ENCODE measurements around the gene TPGS1. TPM values are rescaled to one million over a fixed set of nuclear protein-coding genes. Genes with fewer than 3 reads are reported as not detected.

Gene TPGS1
- total and polyA plus RNA-seq, 2 donors (not counting 3 experiments of a cell fraction or from before 2014, with no cell fraction given): 20.9 to 24.7 TPM

DNA sequence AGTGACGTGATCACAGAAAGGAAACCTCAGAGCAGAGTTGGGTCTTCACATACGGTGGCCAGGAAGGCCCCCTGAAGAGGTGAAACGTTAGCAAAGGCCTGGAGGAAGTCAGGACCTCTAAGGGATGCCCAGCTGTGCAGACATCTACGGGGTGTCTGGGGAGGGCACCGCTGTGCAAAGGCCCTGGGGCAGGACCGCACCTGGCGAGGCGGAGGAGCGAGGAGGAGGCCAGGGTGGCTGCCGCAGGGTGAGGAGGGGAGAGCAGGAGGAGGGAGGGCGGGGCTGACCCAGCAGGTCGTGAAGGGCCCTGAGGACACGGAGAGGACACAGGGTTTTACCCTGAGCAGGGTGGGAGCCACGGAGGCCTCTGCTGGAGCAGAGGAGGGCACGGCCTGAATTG lies 22.8 kb upstream of the TPGS1 start:
- dilution Hi-C loops (cut with MboI; ENCODE audit: extremely low pct_ligation_motif_present, low sequenced_read_pairs) (no loop called here), intact Hi-C loops (cut with micrococcal nuclease) (loop anchor here (10.0 kb wide), 1 partner anchor 100 kb away; no protein-coding TSS in a partner anchor)
- H2AFZ ChIP-seq (ENCODE audit: low read depth, low read length): no peak overlapping the region
- no peak overlapping the region for H3K27ac ChIP-seq (ENCODE audit: insufficient read depth, low read depth, low read length)
- H3K9ac ChIP-seq (replicated peaks; ENCODE audit: extremely low read depth, insufficient read depth, low read length): no peak overlapping the region
- no peaks in the 10 kb centered on the region for H3K9me1 ChIP-seq (replicated peaks; ENCODE audit: control insufficient read depth, extremely low read depth, insufficient read depth, low read length)
- no peak for FAIRE-seq
- H3K79me2 ChIP-seq (ENCODE audit: control insufficient read depth, insufficient read depth, low read length): no peaks in the 10 kb centered on the region
- TF ChIP-seq MYC (IDR thresholded peaks at IDR 0.05; ENCODE audit: low read depth, low read length) (no peak), EZH2 (IDR thresholded peaks at IDR 0.05; ENCODE audit: borderline replicate concordance, low read depth, low read length, severe bottlenecking) (no peak), POLR2AphosphoS5 (IDR thresholded peaks at IDR 0.05; ENCODE audit: insufficient read depth, low read depth, low read length) (no peak), POLR2A (IDR thresholded peaks at IDR 0.05; ENCODE audit: low read depth, low read length) (no peak), JUN (IDR thresholded peaks at IDR 0.05; ENCODE audit: borderline replicate concordance, insufficient read depth, insufficient read length, low read depth) (no peak), FOS (IDR thresholded peaks at IDR 0.05; ENCODE audit: borderline replicate concordance, insufficient read depth, low read length) (no peak), GATA2 (IDR thresholded peaks at IDR 0.05; ENCODE audit: insufficient read depth, insufficient read length, low read depth, low read length) (no peak)
- TF ChIP-seq, protein P1, sequence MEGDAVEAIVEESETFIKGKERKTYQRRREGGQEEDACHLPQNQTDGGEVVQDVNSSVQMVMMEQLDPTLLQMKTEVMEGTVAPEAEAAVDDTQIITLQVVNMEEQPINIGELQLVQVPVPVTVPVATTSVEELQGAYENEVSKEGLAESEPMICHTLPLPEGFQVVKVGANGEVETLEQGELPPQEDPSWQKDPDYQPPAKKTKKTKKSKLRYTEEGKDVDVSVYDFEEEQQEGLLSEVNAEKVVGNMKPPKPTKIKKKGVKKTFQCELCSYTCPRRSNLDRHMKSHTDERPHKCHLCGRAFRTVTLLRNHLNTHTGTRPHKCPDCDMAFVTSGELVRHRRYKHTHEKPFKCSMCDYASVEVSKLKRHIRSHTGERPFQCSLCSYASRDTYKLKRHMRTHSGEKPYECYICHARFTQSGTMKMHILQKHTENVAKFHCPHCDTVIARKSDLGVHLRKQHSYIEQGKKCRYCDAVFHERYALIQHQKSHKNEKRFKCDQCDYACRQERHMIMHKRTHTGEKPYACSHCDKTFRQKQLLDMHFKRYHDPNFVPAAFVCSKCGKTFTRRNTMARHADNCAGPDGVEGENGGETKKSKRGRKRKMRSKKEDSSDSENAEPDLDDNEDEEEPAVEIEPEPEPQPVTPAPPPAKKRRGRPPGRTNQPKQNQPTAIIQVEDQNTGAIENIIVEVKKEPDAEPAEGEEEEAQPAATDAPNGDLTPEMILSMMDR (IDR thresholded peaks at IDR 0.05; ENCODE audit: extremely low read depth in 1 of 2, insufficient read depth in 1 of 2, low read depth in 1 of 2, low read length in 2 of 2): no peak
- TF ChIP-seq, protein P2, sequence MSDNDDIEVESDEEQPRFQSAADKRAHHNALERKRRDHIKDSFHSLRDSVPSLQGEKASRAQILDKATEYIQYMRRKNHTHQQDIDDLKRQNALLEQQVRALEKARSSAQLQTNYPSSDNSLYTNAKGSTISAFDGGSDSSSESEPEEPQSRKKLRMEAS (IDR thresholded peaks at IDR 0.05; ENCODE audit: insufficient read depth, insufficient read length): no peak
- H3K27me3 ChIP-seq (ENCODE audit: control insufficient read depth in 2 of 2, insufficient read depth in 2 of 2, low read length in 2 of 2): no peaks in the 10 kb centered on the region
- peaks cover 6% of the 10 kb centered on the region for H3K9me3 ChIP-seq (replicated peaks; ENCODE audit: control insufficient read depth, insufficient read depth, low read length)
- no peaks in the 10 kb centered on the region for H3K36me3 ChIP-seq (ENCODE audit: control insufficient read depth in 2 of 2, extremely low read depth in 1 of 2, insufficient read depth in 2 of 2, low read length in 2 of 2)
- ChIA-PET POLR2A (interaction anchor here (0.7 kb wide), 1 partner anchor 23 kb away, joined by 9 read pairs; no protein-coding TSS in a partner anchor), CTCF (interaction anchor here (2.0 kb wide), 1 partner anchor 11 kb away, joined by 7 read pairs; the partner anchor contains the start of gene MADCAM1)
- H3K4me2 ChIP-seq (ENCODE audit: insufficient read depth, low read length): no peak overlapping the region
- DNase-seq (ENCODE audit: low read depth, low spot score): no peak
- no TSS peak for BruUV-seq (replicated peaks)
- no peaks in the 10 kb centered on the region for H4K20me1 ChIP-seq (replicated peaks; ENCODE audit: control insufficient read depth, extremely low read depth, insufficient read depth, low read length)
- H3K4me1 ChIP-seq (ENCODE audit: control insufficient read depth, extremely low read depth, insufficient read depth, low read length): peaks cover 2% of the 10 kb centered on the region
- H3K4me3 ChIP-seq (replicated peaks in 1 of 3; ENCODE audit: insufficient read depth in 1 of 3, low read depth in 1 of 3, low read length in 3 of 3): no peak overlapping the region

Data from endothelial cell of umbilical vein (primary cell).